ENCODE results near the gene CDKAL1.

CDKAL1 gene

GRCh38 chr6:20996099-20996498 lies 461.8 kb downstream of the CDKAL1 start:
- DNase-seq, result no peak

GRCh38 chr6:20997143-20997769 lies 463.0 kb downstream of the CDKAL1 start:
- no peak for DNase-seq

- DNase-seq, result no peak
These were observed 463.5 kb downstream of the CDKAL1 start for GRCh38 chr6:20997770-20998147.

- no peak for DNase-seq
These were observed 464.6 kb downstream of the CDKAL1 start for GRCh38 chr6:20998748-20999448.

GRCh38 chr6:21000331-21000801 lies 466.1 kb downstream of the CDKAL1 start:
- no peak for DNase-seq

GRCh38 chr6:21001736-21002135 lies 467.5 kb downstream of the CDKAL1 start:
- DNase-seq, result no peak

DNA sequence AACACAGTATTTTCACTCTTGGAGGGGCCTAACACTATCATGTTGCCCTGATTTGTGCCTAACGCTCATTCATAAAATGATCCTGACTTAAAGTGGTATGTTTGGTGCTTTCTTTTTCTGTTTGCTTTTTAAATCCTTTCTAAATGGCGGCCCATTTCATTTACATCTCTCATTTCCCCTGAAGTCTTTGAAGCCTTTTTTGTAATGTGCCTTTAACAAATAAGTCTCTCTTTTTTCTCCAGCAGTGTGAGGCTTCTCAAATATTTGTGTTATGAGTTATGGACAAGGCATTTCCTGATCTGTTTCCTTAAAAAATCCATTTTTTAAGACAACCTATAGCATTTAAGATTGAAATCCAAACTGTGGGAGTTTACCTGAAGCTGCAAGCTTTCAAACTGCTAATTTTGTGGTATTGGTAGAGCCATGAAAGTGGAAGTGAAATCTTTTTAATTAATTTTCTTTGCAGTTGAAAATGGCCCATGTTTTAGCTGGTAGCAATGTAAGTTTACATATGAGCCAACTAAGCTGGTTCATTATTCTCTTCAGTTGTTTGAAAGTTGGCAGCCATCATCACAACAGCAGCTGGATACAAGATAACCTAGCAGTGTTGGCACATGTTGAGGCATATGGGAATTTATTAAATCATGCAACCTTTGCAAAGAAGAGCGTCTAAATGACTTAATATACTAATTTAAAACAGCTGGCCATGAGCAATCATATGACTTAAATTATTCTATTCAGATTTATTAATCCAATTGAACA lies 469.7 kb downstream of the CDKAL1 start:
- no peak for DNase-seq

DNA sequence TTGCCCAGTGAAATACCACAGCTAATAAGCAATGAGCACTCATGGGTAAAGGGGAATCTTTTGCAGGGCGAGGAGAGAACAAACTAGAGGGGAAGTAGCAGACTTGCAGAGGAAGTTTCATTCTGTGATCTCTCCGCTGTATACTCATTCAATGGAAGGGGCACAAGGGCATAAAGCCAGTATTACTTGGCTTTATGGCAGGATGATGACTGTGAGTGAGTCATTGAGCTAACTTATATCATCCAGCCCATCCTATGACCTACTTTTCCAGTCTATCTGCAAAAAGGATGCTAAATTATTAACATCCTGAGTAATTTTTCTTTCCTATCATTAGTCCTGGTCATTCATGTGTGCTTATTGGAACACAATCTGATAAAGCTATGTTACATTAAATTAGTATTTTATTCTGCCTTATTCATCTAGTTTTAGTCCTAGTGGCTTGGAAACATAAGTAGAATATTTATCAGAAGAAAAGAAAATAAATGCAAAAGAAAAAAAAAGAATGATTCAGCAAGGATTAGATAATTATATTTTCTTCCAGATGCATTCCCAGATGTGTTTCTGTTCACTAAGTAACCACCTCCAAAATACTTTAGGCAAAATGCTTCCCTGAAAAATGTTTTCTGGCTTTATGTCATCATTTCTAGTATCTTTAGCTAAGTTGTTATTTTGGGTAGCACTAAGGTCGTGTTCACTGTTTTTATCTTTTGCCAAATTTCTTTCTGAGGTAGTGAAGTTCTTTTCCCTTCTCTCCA lies 471.7 kb downstream of the CDKAL1 start:
- no peak for DNase-seq

- no peak for DNase-seq
These were observed 485.4 kb downstream of the CDKAL1 start for GRCh38 chr6:21019614-21020013.

DNA sequence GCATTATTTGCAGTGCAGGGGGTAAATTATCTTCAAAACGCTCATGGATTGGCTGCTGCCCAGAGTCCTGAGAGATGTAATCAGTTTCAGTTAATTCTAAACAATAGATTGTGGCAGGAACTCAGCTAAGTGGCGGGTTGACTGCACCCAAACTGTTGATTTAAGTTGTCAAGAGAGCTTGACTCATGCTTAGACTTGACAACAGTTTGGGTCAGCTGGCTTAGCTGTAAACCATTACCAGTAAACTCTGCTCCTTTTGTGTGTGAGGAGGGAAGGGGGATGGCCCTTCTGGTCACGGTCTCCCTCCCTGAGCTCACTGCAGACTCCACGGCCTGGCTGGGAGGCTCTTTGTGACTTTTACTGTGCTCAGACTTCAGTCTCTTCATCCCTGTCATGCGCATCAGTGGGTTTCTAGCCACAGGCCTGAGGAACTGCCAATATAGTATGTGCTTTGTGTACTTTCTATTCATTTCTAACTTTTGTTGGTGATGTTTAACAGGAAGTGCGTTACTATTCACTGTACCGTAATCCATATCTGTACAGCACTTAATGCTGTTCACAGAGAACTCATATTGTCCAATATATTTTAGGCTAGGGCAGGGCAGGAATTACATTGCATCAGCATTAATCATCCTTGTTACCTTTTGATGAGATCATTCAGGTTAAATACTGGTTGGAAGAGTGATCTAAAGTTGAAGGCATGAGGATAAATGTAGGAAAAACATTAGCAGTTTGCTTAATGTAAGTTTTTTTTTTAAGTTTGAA lies 488.3 kb downstream of the CDKAL1 start:
- DNase-seq, result no peak

GRCh38 chr6:21023210-21023609 lies 489.0 kb downstream of the CDKAL1 start:
- no peak for DNase-seq

- DNase-seq, result no peak
These were observed 490.4 kb downstream of the CDKAL1 start for GRCh38 chr6:21024616-21025015.

- DNase-seq, result no peak
These were observed 492.5 kb downstream of the CDKAL1 start for GRCh38 chr6:21026576-21027273.

- no peak for DNase-seq
These were observed 493.2 kb downstream of the CDKAL1 start for GRCh38 chr6:21027507-21027906.

- no peak for DNase-seq
These were observed 496.9 kb downstream of the CDKAL1 start for GRCh38 chr6:21031182-21031581.

- no peak for DNase-seq
These were observed 498.8 kb downstream of the CDKAL1 start for GRCh38 chr6:21033084-21033483.

GRCh38 chr6:21033575-21034026 lies 499.3 kb downstream of the CDKAL1 start:
- DNase-seq, result no peak

DNA sequence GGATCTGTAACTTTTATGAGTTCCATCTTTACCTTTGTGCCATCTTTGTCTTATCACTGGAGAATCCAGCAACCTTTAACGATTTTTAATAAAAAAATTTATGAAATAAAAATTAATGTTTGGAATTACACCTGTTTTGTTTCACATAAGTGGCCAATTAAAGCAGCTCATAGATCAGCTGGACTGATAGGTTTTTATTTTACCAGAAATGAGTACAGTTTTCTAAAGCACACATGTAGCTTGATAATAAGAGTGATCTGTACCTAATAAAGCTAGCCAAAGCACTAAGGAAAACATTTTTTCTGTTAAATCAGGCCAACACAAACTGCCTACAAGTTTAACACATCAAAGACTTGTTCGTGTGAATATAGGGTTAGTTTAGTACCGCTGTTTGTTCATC lies 500.1 kb downstream of the CDKAL1 start:
- DNase-seq, result no peak

DNA sequence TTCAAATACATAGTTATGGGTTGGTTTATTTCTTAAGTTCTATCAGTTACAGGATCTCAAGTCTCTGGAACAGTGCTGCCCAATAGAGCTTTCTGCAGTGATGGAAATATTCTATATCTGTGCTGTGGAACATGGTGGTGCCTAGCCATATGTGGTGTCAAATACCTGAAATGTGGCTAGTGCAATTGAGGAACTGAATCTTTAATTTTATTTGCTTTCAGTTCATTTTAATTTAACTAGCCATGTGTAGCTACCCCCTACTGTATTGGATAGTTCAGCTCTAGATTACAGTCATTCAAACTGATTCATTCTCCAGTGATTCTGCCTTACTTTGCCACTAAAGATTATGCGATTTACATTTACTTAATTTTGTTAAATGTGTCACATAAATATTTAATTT lies 503.2 kb downstream of the CDKAL1 start:
- no peak for DNase-seq

DNA sequence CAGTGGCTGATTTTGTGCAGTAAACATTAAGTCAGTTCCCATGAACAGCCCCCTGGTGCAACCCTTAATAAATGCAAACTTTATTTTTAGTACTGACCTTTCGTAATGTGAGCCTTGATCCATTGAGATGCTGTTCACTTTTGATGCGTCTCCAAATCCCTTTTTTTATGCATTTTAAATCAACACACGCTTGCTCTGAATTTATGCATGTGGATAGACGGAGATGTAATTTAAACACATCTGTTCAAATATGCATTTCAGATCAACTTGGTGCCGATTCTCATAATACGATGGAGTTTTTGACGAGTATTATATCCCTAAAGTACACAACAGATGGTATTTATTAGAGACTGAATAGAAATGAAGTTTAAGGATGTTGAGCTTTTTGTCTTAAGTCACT lies 505.7 kb downstream of the CDKAL1 start:
- no peak for DNase-seq

- DNase-seq, result no peak
These were observed 511.0 kb downstream of the CDKAL1 start for GRCh38 chr6:21045135-21045700.

Measured in NK-92 treated with Interleukin-12 subunit alpha and Interleukin-12 subunit beta, amount 100 ng/mL, for 24 hours (cell line).